Keratinocyte (primary cell): Measurements from ENCODE around the gene DEDD. TPM values are rescaled to one million over a fixed set of nuclear protein-coding genes. Genes with fewer than 3 reads are reported as not detected.

Source experiments
- DNase-seq: peaks from one replicate; pipeline ENCODE4 v3.0.0-alpha.2; 2011; ENCODE audit warnings: low read depth, missing footprints, low spot score
- FAIRE-seq: peaks from 2 replicates; lab custom pipeline; 2011; peaks lifted over from hg19 to GRCh38; lab: Jason Lieb, UNC
- H2AFZ ChIP-seq: 2 replicates; pipeline ENCODE4 v1.6.0; 2012; ENCODE audit warnings: low read length, control low read depth, inconsistent platforms; ENCODE audit not compliant: control insufficient read depth
- H3K27ac ChIP-seq: 2 replicates; pipeline ENCODE4 v1.5.1; 2011; ENCODE audit warnings: low read length; ENCODE audit not compliant: control insufficient read depth, insufficient read depth
- H3K27me3 ChIP-seq: 3 replicates; pipeline ENCODE4 v1.6.0; 2011; ENCODE audit warnings: low read length; ENCODE audit not compliant: control insufficient read depth, insufficient read depth; ENCODE audit errors: extremely low read depth
- H3K36me3 ChIP-seq, 2 experiments: 2 replicates in 1 of 2; 3 replicates in 1 of 2; pipeline ENCODE4 v1.5.1; 2011; ENCODE audit warnings: low read length in 2 of 2, mild to moderate bottlenecking in 1 of 2; ENCODE audit not compliant: control insufficient read depth in 2 of 2, insufficient read depth in 2 of 2; ENCODE audit errors: extremely low read depth in 1 of 2
- H3K4me1 ChIP-seq: 3 replicates; pipeline ENCODE4 v1.5.1; 2011; ENCODE audit warnings: low read length; ENCODE audit not compliant: control insufficient read depth, insufficient read depth; ENCODE audit errors: extremely low read depth
- H3K4me2 ChIP-seq: 3 replicates; pipeline ENCODE4 v1.6.0; 2011; ENCODE audit warnings: low read depth, low read length; ENCODE audit not compliant: control insufficient read depth, insufficient read depth; ENCODE audit errors: extremely low read depth
- H3K4me3 ChIP-seq, 3 experiments: fragments of 200-600 bp in 1 of 3; sonication (generic) in 1 of 3; 2 replicates in 2 of 3; 3 replicates in 1 of 3; pipeline ENCODE4 v1.5.1; 2011 to 2016; ENCODE audit warnings: low read length in 3 of 3, mild to moderate bottlenecking in 3 of 3, control low read depth in 2 of 3, inconsistent platforms in 1 of 3, low read depth in 1 of 3, mixed read lengths in 1 of 3, mixed run types in 1 of 3, moderate library complexity in 1 of 3; ENCODE audit not compliant: control insufficient read depth in 2 of 3, insufficient read depth in 2 of 3; ENCODE audit errors: extremely low read depth in 1 of 3
- H3K79me2 ChIP-seq: 2 replicates; pipeline ENCODE4 v1.6.0; 2012; ENCODE audit warnings: low read length; ENCODE audit not compliant: control insufficient read depth, insufficient read depth
- H3K9ac ChIP-seq: 3 replicates; pipeline ENCODE4 v1.6.0; 2011; ENCODE audit warnings: low read length; ENCODE audit not compliant: control insufficient read depth, insufficient read depth; ENCODE audit errors: extremely low read depth
- H3K9me1 ChIP-seq: 3 replicates; pipeline ENCODE4 v1.6.0; 2011; ENCODE audit warnings: low read length; ENCODE audit not compliant: control insufficient read depth, insufficient read depth; ENCODE audit errors: extremely low read depth
- H3K9me3 ChIP-seq: 2 replicates; pipeline ENCODE4 v1.5.1; 2012; ENCODE audit warnings: low read depth, low read length; ENCODE audit not compliant: control insufficient read depth
- H4K20me1 ChIP-seq: 3 replicates; pipeline ENCODE4 v1.6.0; 2011; ENCODE audit warnings: low read length; ENCODE audit not compliant: control insufficient read depth, insufficient read depth; ENCODE audit errors: extremely low read depth
- EZH2 ChIP-seq: IDR thresholded peaks from one replicate; pipeline ENCODE4 v1.6.1; 2012; ENCODE audit warnings: inconsistent platforms, mild to moderate bottlenecking, low read length, moderate library complexity
- dilution Hi-C: fragments of 300-500 bp; cut with MboI; formaldehyde crosslinking; loops from one replicate; pipeline ENCODE4 v1.7.0; 2020; ENCODE audit warnings: low sequenced_read_pairs; ENCODE audit not compliant: extremely low pct_ligation_motif_present
- polyA plus RNA-seq, 5 experiments: library from polyadenylated mRNA; depleted of rRNA in 3 of 5; stranded (reverse) in 3 of 5; stranded (forward) in 1 of 5; unstranded in 1 of 5; fragments of >200 nt; gene quantifications; 1 replicate in 1 of 5; 2 replicates in 3 of 5; 3 replicates in 1 of 5; pipeline versions ENCODE4 v1.2.1 to v1.2.3, GENCODE V29; 2011 to 2012; ENCODE audit warnings: missing spikeins in 2 of 5, low read depth in 1 of 5, low replicate concordance in 1 of 5
- TF ChIP-seq, protein P1 (sequence below), 3 experiments: IDR thresholded peaks in 1 of 3; conservative IDR thresholded peaks in 1 of 3; optimal IDR thresholded peaks in 1 of 3; 2 replicates in 2 of 3; 3 replicates in 1 of 3; pipeline versions ENCODE3 to v1.5.1; 2011; ENCODE audit warnings: low read length in 3 of 3, mild to moderate bottlenecking in 3 of 3, moderate library complexity in 2 of 3, control low read depth in 1 of 3, inconsistent platforms in 1 of 3; ENCODE audit not compliant: insufficient read depth in 2 of 3; ENCODE audit errors: extremely low read depth in 1 of 3

The DEDD gene
- polyA plus RNA-seq, 1 donor (not counting 4 experiments of a cell fraction or from before 2014, with no cell fraction given) = 33.0 TPM

DNA sequence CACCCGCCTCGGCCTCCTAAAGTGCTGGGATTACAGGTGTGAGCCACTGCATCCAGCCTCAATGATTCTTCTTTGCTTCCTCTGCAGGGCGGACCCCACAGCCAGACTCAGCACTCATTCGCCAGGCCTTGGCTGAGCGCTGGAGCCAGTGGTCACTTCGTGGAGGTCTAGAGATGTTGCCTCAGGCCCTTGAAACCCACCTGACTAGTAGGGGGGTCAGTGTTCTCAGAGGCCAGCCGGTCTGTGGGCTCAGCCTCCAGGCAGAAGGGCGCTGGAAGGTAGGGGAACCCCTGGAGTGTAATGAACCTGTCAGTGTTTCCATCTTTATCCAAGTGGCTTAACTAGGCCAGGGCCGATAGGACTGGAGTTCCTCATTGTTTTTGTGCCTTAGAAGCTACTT is 36.4 kb upstream of the DEDD start:
- Histone ChIP-seq H3K9ac (no peak overlapping the region), H3K9me3 (no peaks in the 10 kb centered on the region), H3K4me3 (no peak overlapping the region), H3K36me3 (peaks cover 23 to 36% of the 10 kb centered on the region in 2 experiments), H3K9me1 (no peaks in the 10 kb centered on the region), H3K27ac (no peak overlapping the region), H3K4me1 (peaks cover 16% of the 10 kb centered on the region), H2AFZ (no peak overlapping the region), H3K4me2 (no peak overlapping the region), H4K20me1 (no peaks in the 10 kb centered on the region), H3K79me2 (peaks cover 1% of the 10 kb centered on the region), H3K27me3 (no peaks in the 10 kb centered on the region)
- DNase-seq (no peak), FAIRE-seq (no peak)
- TF ChIP-seq EZH2 = no peak
- TF ChIP-seq, protein P1, sequence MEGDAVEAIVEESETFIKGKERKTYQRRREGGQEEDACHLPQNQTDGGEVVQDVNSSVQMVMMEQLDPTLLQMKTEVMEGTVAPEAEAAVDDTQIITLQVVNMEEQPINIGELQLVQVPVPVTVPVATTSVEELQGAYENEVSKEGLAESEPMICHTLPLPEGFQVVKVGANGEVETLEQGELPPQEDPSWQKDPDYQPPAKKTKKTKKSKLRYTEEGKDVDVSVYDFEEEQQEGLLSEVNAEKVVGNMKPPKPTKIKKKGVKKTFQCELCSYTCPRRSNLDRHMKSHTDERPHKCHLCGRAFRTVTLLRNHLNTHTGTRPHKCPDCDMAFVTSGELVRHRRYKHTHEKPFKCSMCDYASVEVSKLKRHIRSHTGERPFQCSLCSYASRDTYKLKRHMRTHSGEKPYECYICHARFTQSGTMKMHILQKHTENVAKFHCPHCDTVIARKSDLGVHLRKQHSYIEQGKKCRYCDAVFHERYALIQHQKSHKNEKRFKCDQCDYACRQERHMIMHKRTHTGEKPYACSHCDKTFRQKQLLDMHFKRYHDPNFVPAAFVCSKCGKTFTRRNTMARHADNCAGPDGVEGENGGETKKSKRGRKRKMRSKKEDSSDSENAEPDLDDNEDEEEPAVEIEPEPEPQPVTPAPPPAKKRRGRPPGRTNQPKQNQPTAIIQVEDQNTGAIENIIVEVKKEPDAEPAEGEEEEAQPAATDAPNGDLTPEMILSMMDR (optimal IDR thresholded peaks at IDR 0.05 in 1 of 3, IDR thresholded peaks at IDR 0.05 in 1 of 3, conservative IDR thresholded peaks at IDR 0.05 in 1 of 3; ENCODE audit: extremely low read depth in 1 of 3, insufficient read depth in 2 of 3, low read length in 3 of 3) = no peak
- dilution Hi-C loops = no loop called here

DNA sequence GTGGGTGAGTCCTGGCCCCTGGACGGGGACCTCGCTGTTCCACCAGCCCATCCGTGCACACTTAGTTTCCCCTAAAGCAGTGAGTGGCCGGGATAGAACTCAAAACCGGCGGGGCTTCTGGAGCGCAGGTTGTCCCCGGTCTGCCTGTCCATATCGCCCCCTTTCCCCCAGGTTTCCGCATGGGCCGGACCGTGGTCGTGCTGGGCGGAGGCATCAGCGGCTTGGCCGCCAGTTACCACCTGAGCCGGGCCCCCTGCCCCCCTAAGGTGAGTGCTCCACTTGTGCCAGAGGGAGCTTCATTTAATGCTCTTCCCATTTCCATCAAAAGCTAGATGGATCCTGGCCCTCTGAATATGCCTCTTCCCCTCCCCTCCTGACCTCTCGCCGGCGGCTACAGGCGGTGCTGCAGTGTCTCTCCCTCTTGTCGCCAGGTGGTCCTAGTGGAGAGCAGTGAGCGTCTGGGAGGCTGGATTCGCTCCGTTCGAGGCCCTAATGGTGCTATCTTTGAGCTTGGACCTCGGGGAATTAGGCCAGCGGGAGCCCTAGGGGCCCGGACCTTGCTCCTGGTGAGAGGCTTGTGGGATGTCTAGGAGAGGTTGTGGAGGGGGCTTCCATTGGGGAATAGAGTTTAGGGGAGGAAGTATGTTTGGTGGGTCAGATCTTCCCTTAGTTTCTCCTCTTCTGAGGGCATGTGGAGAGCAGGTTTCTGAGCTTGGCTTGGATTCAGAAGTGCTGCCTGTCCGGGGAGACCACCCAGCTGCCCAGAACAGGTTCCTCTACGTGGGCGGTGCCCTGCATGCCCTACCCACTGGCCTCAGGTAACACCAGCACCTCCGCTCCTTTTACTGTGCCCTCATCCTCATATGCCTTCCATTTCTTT is 34.4 kb upstream of the DEDD start:
- Histone ChIP-seq H3K9me3 (no peaks in the 10 kb centered on the region), H3K4me2 (peak overlapping the region; percentile 97), H3K79me2 (peaks cover 1% of the 10 kb centered on the region), H3K9ac (peak overlapping the region; percentile 89), H2AFZ (peak overlapping the region; percentile 92), H3K9me1 (no peaks in the 10 kb centered on the region), H3K4me1 (peaks cover 16% of the 10 kb centered on the region), H3K27me3 (no peaks in the 10 kb centered on the region), H3K36me3 (peaks cover 16 to 38% of the 10 kb centered on the region in 2 experiments), H3K4me3 (peak overlapping the region; percentile 68 to 93 (median 89)), H3K27ac (peak overlapping the region; percentile 93), H4K20me1 (no peaks in the 10 kb centered on the region)
- dilution Hi-C loops = no loop called here
- FAIRE-seq (no peak), DNase-seq (no peak)
- no peak for TF ChIP-seq EZH2
- TF ChIP-seq, protein P1 (optimal IDR thresholded peaks at IDR 0.05 in 1 of 3, IDR thresholded peaks at IDR 0.05 in 1 of 3, conservative IDR thresholded peaks at IDR 0.05 in 1 of 3; ENCODE audit: extremely low read depth in 1 of 3, insufficient read depth in 2 of 3, low read length in 3 of 3) = no peak
